DMS79 treated with DMSO at 0.1 percent for 48 hours (cell line): ENCODE data around the gene DIAPH3.

Experiments used
- DNase-seq: peaks from one replicate; lab custom pipeline; 2025; lab: John Stamatoyannopoulos, UW

DIAPH3 gene

DNA sequence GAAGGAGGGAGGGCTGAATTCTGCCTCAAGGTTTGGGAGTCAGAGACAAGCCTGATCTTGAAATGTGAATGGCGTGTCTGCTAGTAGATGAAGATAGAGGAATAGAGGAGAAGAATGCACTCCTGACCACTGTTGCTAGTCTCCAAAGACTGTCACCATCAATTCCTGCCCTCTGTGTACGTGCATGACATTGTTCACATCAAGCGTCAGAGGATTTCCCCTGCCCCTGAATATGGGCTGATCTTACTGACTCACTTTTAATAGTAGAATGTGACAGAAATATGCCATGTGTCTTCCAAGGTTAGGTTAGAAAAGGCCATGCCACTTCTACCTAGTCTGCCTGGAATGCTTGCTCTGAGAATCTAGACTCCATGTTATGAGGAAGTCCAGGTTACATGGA lies 538.6 kb downstream of the DIAPH3 start:
- no peak for DNase-seq

GRCh38 chr13:59623206-59623915 lies 540.4 kb downstream of the DIAPH3 start:
- no peak for DNase-seq

DNA sequence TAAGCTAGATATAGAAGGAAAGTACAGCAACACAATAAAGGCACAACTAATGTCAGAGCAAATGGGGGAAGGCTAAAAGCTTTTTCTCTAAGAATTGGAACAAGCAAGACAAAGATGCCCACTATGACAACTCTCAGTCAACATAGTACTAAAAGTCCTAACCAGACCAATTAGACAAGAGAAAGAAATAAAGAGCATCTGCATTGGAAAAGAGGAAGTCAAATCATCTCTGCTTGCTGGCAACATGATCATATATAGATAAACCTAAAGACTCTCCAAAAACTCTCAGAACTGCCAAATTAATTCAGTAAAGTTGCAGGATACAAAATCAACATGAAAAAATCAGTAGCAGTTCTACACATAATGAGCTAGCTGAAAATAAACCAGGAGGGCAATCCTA lies 542.0 kb downstream of the DIAPH3 start:
- no peak for DNase-seq
